ENCODE results near the gene KCNJ15.

The KCNJ15 gene

GRCh38 chr21:38268864-38269575 lies 12.2 kb downstream of the KCNJ15 start:
- no peak for DNase-seq

DNA sequence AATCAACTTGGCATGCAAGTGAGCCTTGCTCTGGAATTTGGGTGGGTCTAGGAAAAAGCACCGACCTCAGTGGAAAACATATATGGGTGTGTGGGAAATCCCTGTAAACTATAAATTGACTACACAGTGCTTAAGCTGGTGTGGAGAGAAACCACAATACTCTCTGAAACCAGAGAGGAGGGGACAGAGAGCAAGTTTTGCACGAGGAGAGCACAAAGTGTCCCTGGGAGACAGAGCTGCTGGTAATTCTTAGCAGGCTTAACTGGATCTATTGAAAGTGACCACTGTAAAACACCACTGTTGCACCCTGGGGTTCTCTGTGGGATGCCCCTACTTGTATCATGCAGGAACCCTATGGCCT lies 12.8 kb downstream of the KCNJ15 start:
- no peak for DNase-seq

- no peak for DNase-seq
Measured at GRCh38 chr21:38272215-38272614, 15.4 kb downstream of the KCNJ15 start.

DNA sequence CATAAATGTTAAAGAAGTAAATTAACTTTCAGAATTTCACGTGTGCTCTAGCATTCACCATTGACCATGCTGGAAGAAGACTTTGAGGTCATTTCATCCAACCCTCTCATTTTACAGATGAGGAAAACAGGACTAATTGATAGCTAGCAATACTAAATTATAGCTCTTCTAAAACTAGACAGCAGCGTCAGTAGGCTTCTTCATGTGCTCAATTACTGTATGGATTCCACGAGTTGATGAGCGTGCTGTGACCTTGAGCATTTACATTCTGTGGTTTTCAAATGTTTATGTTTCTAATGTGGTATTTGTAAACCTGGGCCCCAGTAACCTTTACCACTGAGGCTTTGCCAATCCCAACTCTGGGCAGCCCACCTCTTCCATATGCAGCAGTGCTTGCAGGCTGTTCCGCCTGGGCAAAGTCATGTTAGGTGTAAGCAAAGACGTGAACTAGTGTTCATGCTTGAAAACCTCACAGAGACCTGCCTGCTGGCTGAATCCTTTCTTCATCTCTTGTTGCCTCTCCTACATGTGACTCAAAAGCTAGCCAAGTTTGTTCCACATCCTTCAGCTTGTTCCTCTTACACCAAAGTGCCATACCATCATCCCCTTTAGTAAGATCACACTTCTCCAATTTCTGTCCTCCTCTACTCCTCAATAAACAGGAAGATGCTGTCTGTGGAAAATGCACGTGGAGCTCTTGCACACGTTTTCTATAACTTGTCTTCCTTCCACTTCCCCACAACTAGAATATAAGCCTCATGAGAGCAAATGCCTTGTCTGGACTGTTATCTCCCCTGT lies 17.2 kb downstream of the KCNJ15 start:
- no peak for DNase-seq

- no peak for DNase-seq
Measured at GRCh38 chr21:38277501-38278131, 20.8 kb downstream of the KCNJ15 start.

GRCh38 chr21:38280454-38280853 lies 23.7 kb downstream of the KCNJ15 start:
- DNase-seq: no peak

- DNase-seq: no peak
Measured at GRCh38 chr21:38280867-38281266, 24.1 kb downstream of the KCNJ15 start.

DNA sequence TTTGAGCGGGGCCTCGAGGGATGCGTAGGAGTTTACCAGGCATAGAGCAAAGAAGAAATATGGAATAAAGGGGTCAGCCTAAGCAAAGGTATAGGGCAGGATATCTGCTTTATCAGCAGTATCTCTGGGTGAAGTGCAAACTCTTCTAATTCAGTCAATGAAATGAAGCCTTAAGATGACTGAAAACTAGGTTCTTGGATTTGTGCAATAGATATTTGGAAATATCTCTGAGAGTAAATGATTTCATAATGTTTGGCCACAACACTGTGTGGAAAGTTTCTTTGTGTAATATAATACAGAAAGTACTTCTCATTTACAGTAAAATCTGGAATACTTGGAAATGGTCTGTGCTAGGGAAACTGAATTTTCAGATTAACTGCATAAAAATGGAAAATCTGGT lies 26.1 kb downstream of the KCNJ15 start:
- no peak for DNase-seq

GRCh38 chr21:38284216-38284615 lies 27.4 kb downstream of the KCNJ15 start:
- no peak for DNase-seq

DNA sequence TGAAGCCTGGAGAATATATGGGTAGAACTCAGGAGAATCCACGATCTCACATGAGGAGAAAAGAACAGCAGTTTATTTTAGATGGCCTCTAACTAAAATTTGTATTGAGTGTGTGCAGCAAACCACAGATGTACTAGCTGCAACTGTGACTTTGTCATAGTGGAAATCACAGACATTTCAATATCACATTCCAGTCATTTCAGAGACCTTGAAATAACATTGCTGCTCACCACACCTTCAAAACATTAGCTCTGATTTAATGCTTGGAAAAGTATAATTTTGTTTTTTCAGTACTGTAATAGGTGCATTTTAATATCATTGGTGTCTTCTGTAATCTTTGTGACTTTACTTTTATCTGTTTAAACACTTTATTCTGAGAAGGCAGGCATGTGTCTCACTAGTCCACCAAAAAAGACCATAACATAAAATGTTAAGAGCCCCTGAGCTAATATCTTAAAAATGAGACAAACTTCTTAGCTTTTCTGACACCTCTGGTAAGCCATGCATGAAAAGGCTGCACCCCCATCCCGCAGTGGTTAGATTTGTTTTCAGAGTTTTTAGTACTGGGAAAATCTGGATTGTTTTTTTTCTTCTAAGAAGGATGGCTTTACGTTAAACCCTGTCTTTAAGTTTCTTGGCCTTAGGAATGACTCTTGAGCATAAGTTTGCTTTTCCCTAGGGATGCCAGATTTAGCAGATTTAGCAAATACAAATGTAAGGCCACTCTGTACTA lies 30.1 kb downstream of the KCNJ15 start:
- DNase-seq: no peak

DNA sequence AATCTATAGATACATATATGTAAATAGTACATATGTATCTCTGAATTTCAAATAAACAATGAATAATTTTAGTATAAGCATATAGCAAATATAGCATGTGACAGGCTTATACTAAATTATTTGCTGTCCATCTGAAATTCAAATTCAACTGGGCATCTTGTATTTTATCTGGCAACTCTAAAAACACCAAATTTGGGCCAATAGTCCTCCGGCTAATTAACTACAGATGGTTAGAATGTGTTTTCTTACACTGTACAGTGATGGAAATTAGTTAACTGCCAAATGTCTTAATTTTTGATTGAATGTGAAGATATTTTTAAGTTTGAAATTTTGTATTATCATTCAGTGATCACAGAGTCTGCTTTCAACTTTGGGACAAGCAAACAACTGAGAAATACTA lies 30.7 kb downstream of the KCNJ15 start:
- peak in 1 of 2 experiments; percentile 20 for DNase-seq

GRCh38 chr21:38289705-38290485 lies 33.1 kb downstream of the KCNJ15 start:
- no peak for DNase-seq

- DNase-seq: no peak
Measured at GRCh38 chr21:38290809-38291208, 34.0 kb downstream of the KCNJ15 start.

DNA sequence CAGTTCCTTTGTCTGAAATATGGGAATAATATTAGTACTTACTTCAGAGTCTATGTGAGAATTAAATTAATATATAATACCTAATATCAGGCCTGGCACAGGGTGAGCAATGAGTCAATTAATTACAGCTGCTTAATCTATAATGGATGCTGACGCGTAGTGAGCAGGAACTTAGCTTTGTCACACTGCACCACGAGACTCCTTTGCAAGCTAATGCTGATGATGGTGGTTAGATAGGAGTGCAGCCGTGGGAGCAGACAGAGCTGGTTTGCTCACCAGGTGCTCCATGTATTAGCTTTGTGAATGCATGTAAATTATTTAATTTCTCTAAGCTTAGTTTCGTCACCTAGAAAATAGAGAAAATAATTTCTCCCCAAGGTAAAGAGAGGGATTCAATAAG lies 35.1 kb downstream of the KCNJ15 start:
- no peak for DNase-seq

GRCh38 chr21:38293113-38293512 lies 36.3 kb downstream of the KCNJ15 start:
- DNase-seq: no peak

DNA sequence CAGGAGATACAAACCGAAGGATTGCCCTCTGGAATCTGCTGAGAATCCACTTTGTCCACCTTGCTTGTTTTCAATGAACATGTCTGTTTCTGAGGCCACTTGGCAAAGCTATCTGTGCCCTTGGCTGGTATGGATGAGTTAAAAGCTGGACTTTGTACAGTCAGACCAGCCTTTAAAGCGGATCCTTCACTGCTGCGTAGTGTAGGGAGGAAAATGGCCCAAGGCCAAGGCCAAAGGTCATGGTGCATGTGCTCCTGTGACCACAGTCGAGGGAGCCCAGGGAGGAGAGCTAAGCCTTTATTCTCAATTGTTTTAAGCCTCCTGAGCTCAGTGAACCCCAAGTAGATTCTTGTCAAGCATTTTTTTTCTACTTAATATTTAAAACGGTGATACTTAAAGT lies 37.0 kb downstream of the KCNJ15 start:
- no peak for DNase-seq

GRCh38 chr21:38294609-38295008 lies 37.8 kb downstream of the KCNJ15 start:
- DNase-seq: no peak

DNA sequence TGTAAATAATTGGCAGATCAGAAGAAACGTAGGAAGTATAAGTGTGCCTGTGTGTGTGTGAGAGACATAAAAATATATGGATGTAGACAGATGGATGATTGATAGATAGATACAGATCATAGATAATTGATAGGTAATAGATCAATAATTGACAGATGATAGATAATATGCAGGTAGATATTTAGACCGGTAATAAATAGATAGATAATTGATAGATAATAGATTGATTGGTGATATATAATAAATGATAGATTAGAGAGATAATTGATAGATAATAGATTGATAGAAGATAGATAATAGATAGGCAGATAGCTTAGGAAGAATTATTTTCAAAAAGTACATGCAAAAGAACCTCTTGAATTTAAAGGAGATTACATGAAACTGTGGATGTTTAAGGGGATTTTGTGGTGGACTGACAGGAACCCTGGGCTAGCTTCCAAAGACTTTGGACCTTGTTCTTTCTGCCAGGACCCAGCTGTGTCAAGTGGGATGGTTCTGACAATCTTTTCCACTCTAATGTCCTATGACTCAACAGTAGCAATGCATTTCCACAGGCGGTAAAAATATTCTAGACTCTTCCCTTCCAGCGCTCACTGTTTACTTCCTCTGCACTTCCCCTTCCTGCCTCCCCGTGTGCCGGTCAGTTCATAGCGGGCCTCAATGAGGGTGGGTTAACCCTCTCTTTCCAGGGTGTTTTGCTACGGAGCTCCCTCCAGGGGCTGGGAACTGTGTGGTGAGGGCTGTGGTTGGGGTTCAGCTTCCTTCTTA lies 39.4 kb downstream of the KCNJ15 start:
- DNase-seq: no peak

DNA sequence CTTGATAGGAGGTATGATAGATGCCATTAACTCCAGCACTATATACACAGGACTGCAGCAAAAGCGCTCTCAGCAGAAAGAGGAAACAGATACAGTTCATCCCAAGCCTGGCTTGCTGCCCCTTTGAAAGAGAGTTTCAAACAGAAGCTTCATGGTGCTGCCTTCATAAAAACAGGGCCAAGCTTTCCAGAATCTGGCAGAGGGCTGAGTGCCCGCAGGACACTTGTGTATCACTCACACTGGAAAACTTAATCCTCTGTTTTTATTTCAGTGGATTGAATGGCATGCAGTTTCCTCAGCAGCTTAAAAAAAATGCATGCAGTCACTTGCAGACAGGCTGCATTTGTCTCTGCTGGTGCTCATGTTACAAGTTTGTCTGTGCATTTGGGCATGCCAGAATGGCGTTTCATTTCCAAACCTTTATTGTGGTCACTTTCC lies 40.4 kb downstream of the KCNJ15 start:
- peak in 1 of 2 experiments; percentile 53 for DNase-seq

DNA sequence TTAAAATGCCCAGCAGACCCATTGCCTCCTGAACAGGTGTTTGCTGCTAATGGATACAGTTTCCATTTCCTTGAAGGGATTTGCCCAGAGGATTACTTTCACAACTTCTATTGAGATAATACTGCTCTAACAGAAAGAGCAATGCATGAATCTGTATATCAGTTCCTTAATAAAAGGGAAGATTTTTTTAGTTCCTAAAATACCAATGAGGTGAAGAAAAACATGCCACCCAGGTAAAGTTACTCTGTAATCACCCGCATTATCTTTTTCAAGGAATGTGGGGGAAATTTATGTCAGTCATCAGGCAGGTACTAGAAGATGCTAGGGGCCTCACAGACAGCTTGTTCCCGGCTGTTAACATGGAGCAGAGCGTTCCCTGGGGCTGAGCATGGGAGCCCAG lies 41.1 kb downstream of the KCNJ15 start:
- DNase-seq: no peak

GRCh38 chr21:38298832-38299231 lies 42.0 kb downstream of the KCNJ15 start:
- DNase-seq: no peak

GRCh38 chr21:38299671-38300070 lies 42.9 kb downstream of the KCNJ15 start:
- no peak for DNase-seq

All from NCI-H446 (cell line).